HL-60/S4 treated with phorbol 12-myristate 13-acetate at 8.2 ng/mL for 4 days and 3 days (cell line): ENCODE results near the gene UCHL5.

ENCODE experiments used
- in situ Hi-C: fragments of 300-500 bp; cut with MboI; formaldehyde crosslinking; loops from 2 replicates; pipeline ENCODE4 v1.15.0; 2022; ENCODE audit warnings: low sequenced_read_pairs

Gene UCHL5

GRCh38 chr1:192973202-192973601, 86.0 kb downstream of the UCHL5 start:
- in situ Hi-C loops: no loop called here

- in situ Hi-C loops: no loop called here
Measured at GRCh38 chr1:192969091-192969490, 90.1 kb downstream of the UCHL5 start.

- in situ Hi-C loops: no loop called here
Measured at GRCh38 chr1:192968323-192968722, 90.8 kb downstream of the UCHL5 start.

GRCh38 chr1:192967901-192968300, 91.3 kb downstream of the UCHL5 start:
- in situ Hi-C loops: no loop called here

- in situ Hi-C loops: no loop called here
Measured at GRCh38 chr1:192967211-192967877, 91.8 kb downstream of the UCHL5 start.

- in situ Hi-C loops: no loop called here
Measured at GRCh38 chr1:192966073-192966472, 93.1 kb downstream of the UCHL5 start.

GRCh38 chr1:192962901-192963300, 96.3 kb downstream of the UCHL5 start:
- in situ Hi-C loops: no loop called here
